Stimulated activated CD8-positive, alpha-beta memory T cell treated with anti-CD3 and anti-CD28 coated beads, Interleukin-2, amount 100 ng/mL, for 48 hours (primary cell): ENCODE measurements around the gene GRXCR1.

Source experiments
- DNase-seq, 2 donors: peaks; one replicate each; pipeline ENCODE4 v3.0.0-alpha.2; 2020; ENCODE audit warnings: low read depth in 2 of 2

Gene GRXCR1

DNA sequence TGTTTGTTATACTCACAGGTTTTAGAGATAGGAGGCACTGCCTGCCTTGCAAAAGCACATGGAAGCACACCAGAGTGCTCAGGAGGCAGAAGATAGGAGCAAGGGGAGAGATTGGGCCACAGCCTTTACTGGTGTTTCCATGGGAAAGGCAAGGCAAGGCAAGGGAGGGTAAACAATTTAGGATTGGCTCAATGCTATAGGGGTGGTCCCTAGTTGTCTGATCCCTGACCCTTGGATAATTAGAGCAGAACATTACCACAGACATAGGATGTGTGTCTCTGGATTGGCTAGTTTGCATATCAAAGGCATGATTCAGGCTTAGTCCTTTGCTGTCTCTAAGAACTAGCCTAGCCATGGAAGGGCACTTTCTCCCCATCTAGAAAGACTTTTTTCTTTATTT lies 36.1 kb downstream of the GRXCR1 start:
- no peak for DNase-seq

- DNase-seq, result no peak
These were observed 49.7 kb downstream of the GRXCR1 start for GRCh38 chr4:42942216-42942615.

GRCh38 chr4:42945874-42946273 lies 53.4 kb downstream of the GRXCR1 start:
- no peak for DNase-seq

DNA sequence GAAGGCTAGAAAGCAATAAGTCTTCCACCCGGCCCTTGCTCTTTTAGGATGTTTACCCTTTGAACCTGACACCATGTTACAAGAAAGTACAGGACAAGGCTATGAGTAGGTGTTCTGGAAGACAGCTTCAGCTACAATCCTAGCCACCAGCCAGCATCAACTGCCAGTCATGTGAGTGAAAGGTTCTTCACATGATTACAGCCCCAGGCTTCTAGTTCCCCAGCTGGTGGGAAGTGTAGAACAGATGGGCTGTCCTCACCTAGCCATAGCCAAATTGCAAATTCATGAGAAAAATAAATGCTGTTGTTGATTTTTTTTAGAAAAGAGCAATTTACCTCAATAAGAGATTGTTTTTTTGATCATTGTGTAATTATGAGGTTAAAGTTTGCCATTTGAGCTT lies 60.8 kb downstream of the GRXCR1 start:
- no peak for DNase-seq

DNA sequence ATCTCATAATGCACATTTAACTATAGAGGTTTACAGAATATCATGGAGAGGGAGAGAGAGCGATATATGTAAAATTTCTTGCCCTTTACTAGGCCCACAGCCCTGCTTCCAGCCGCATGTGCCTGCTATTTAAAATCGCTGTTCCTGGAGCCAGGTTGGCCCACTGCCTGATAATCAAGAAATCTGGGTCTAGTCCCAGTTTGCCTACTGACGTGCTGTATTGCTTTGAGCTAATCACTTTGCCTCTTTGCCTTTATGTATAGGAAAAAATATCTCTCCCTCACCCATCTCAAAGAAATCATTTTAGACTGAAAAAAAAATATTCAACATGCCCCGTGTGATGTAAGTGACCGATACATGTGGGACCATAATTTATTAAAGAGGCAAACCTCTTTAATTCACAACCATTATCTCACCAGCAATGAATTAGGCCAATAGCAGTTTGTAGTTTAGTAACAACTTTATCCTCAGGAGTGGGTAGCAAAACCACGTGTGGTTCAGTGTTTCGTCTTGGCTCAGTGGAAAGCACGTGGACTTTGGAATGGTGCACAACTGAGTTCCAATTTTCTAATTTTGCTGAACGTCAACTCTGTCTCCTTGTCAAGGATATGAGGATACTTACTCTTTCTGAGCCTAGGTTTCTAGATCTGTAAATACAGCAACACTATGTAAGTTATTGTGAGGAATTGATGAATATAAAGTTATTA lies 62.6 kb downstream of the GRXCR1 start:
- DNase-seq, result no peak

DNA sequence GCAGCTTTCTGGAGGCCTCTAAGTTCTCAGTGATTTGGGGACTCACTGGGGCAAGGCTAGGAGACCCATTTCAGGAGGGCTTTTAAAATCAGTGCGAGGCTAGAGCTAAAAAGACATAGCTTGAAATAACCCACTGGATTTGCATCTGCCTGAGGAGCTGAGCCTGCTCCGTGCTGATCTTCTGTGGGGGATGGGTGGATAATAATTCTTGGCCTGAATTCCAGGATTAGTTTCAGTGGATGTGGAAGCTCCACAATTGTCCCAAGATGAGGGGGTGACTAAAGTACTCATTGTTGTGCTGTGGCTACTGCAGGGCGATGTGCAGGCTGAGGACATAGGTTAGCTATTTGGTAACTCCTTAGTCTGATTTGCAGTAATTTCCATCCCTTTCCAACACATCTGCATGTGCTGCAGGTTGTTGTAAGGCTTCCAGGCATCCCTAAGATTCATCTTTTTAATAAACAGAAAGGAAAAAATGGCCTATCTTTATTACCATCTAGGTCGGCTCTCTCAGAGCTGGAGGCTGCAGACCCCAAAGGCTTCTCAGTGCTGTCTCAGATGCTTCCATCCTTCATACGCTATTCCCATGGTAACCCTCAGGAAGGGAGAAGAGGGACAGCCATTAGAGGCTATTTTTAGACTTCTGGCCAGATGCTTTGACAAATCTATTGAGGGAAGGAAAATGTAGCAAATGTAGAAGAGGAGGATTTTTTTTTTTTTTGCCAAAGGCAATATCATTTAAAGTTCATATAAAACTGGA lies 63.4 kb downstream of the GRXCR1 start:
- DNase-seq, result no peak

DNA sequence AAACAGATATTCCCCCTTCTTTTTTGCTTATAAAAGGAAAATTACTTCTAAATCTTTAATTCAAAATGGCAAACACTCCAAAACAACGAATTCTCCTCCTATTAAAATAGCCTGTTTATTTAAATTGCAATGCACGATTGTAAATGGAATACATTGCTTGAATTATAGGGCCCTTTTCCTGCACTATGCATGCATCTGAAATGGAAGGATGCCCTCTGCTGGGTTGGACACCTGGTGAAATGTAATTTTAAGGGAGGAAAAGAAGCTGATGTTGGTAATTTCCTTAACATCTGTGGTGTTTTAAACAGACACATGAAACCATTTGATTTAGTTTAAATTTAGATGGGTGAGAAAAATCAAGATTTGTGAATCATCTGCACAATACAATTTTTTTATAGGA lies 72.8 kb downstream of the GRXCR1 start:
- DNase-seq, result no peak

DNA sequence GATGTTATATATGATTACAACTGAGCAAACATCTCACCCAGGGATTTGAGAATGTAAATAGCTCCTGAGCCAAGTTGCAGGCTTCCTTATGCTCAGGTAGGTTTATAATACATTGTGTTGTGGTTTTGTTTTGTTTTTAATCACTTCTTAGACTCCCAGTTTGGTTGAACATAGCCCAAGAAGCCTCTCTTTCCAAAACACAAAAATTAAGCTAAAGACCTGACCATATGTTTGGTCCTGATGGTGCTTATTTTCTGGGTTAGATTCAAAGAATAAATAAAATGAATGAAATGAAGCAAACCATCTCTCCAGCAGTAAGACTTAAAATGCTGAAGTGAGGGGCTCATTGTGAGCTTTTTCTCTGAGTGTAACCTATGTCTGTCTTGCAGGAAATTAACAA lies 93.5 kb downstream of the GRXCR1 start:
- no peak for DNase-seq

DNA sequence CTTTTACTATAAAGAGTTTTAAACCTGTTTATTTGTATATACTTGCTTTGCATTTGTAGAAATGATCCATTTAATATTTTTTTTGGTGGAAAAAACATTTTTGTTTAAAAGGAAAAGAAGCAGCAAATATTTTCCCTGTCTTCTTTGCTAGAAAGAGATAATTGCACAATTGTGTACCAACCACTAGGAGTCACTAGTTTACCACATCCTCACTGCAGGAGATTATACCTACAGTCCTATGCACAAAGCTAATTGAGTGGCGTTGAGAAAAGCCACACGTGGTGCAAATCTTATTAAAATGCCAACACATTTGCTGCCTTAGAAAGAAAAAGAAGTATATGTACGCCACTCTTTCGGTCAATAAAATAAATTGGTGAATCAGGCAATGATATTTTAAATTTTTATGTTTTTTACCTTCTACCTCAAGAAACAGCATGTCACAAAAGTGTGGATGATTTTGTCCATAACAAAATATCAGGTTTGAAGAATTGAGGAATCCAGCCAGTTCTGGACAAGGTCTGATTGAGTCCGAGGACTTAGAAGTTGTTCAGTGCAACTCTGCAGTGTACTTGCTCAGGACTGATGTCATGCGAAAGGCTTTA lies 102.9 kb downstream of the GRXCR1 start:
- DNase-seq, result no peak

DNA sequence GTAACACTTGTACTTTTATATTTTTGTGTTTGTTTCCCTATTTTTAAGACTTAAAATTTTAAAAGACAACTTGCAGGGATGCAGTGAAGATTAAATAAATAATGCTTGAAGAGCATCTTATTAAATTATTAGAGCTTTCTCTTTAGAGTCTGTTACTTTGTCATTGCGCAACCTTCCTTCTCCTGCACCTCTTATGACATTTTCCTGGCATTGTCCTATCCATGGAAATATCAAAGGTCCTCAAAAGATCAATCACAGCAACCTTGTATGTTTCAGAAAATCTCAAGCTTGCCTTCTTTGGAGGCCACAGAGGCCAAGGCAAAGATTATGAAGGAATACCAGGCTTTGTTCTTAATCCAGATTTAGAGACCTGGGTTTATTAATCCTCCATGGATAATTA lies 116.3 kb downstream of the GRXCR1 start:
- DNase-seq, result no peak

DNA sequence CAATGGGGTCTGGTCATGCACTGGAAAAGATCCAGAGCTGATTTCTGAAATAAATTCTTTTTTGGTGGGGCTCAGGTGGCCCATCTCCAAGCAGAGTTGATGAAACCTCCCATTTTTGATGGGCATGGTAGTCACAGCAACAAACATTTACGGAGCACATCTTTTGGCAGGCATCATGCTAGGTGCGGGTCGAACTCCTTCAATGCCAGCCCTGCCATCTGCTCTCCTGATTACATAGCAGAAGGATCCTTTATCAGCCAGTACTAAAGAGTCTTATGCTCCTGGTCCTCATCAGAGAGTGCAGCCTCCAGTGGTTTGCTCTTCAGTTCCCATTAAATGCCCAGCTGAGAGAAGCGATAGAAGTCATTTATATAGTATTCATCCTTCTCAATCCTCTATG lies 121.7 kb downstream of the GRXCR1 start:
- no peak for DNase-seq

- DNase-seq, result no peak
These were observed 149.1 kb downstream of the GRXCR1 start for GRCh38 chr4:43041632-43042031.

DNA sequence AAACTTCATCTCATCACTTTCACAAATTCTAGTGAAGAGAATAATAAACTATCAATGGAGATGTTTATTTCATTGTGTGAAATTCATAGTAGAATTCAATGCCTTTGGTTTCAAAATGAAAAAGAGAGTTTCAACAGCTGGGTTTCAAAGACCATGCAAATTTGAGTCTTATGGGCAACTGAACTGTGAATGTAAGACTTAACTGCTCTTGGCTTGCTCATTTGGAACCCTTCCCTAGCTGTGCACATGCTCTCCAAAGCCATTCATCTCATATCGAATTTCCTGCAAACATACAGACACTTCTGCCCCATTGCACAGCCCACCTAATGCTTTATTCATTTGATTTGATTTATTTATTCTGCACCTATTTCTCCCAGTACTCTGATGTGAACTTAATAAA lies 154.5 kb downstream of the GRXCR1 start:
- DNase-seq, result no peak

DNA sequence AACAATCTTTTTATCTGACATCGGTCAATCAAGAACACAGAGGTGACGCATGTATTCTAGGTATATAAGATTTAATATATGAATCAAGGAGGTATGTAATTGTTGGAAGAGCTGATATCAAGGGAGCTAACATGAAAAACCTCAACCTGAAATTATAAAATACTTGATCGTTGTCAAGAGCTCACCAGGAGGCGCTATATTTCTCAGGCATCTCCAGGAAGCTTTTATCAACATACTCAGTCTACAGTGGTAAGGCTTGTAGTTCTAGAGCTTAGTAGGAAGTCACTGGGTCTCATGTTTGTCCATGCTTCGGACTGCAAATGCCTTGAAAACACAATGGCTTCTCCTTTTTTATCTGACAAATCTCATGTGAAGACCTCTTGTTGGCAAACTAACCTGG lies 156.1 kb downstream of the GRXCR1 start:
- DNase-seq, result no peak

DNA sequence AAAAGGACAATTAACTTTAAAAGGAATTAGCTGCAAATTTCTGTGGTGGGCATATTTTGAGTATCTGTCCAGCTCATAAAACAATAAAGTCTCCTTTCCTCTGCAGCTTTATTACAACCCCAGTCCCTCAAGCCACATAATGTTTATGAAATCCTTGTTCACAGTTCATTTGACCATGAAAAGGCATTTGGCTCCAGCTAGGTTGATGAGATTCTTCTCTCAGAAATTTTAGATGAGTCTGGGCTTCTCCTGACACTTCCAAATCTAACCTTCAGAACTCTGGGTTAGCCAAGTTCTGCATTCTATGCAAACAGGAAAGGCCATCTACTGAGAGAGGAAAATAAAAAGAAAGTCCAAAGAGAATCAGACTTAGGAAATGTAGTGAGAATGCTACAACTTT lies 156.8 kb downstream of the GRXCR1 start:
- DNase-seq, result no peak

GRCh38 chr4:43066415-43066814 lies 173.9 kb downstream of the GRXCR1 start:
- DNase-seq, result no peak

DNA sequence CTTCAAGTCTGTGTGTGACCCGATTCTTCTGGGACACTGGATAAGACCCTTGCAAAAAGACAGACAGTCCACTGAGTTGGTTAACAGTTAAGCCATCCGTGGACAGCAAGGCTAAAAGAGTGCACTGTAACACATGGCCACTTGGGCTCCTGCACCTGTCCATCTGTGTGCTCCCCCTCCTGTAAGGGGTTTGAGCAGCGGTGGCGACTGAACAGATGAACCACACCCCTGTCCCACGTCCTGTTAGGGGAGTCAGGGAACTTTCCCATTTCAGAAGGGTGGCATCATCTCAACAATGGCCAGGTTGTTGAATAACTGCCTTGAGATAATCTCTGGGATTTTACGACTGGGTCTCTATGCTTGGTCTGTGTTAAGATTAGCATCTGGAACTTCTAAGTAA lies 178.6 kb downstream of the GRXCR1 start:
- DNase-seq, result no peak
